ENCODE results near the gene NSRP1.
"Not testable (repeated sequence)": the region's sequence is repeated elsewhere in the genome, so short reads cannot be mapped to it uniquely, and the experiment has no call there.

NSRP1 gene

GRCh38 chr17:30116661-30117551, at the start of gene NSRP1:
NSRP1 (plus strand) TSS chr17:30116816; CDS start chr17:30116844, 28 bp downstream.
- peak; percentile 94 for DNase-seq (ENCODE audit: low read depth)

DNA sequence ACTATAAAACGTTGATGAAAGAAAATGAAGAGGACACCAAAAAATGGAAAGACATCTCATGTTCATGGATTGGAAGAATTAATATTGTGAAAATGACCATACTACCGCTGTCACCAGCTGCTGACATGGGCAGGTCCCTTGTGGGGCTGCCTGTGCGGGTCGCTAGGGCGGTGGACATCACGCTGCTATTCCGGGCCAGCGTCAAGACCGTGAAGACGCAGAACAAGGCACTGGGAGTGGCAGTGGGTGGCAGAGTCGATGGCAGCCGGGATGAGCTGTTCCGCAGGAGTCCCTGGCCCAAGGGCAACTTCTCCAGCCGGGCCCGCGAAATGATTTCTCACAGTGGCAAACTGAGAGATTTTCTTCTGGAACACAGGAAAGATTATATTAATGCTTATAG, 48.2 kb upstream of the NSRP1 start:
- no peak for DNase-seq (ENCODE audit: low read depth)

DNA sequence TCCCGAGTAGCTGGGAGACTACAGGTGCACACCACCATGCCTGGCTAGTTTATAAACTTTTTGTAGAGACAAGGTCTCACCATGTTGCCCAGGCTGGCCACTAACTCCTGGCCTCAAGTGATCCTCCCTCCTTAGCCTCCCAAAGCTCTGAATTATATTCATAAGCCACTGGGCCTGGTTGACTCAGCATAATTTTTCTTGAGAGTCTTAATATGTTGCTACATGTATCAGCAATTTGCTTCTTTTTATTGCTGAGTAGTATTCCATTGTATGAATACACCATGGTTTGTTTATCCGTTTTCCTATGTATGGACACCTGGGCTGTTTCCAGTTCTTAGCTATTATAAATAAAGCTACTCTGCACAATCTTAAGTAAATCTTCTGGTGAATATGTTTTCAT, 42.4 kb upstream of the NSRP1 start:
- no peak for DNase-seq (ENCODE audit: low read depth)

GRCh38 chr17:30074730-30075129, 41.9 kb upstream of the NSRP1 start:
- DNase-seq (ENCODE audit: low read depth), result no peak

GRCh38 chr17:30082773-30083172, 33.8 kb upstream of the NSRP1 start:
- no peak for DNase-seq (ENCODE audit: low read depth)

- DNase-seq (ENCODE audit: low read depth), result no peak
These were observed 31.8 kb upstream of the NSRP1 start for GRCh38 chr17:30084788-30085187.

- no peak for DNase-seq (ENCODE audit: low read depth)
These were observed 29.7 kb upstream of the NSRP1 start for GRCh38 chr17:30086896-30087295.

- DNase-seq (ENCODE audit: low read depth), result not testable (repeated sequence)
These were observed 29.2 kb upstream of the NSRP1 start for GRCh38 chr17:30087431-30087830.

DNA sequence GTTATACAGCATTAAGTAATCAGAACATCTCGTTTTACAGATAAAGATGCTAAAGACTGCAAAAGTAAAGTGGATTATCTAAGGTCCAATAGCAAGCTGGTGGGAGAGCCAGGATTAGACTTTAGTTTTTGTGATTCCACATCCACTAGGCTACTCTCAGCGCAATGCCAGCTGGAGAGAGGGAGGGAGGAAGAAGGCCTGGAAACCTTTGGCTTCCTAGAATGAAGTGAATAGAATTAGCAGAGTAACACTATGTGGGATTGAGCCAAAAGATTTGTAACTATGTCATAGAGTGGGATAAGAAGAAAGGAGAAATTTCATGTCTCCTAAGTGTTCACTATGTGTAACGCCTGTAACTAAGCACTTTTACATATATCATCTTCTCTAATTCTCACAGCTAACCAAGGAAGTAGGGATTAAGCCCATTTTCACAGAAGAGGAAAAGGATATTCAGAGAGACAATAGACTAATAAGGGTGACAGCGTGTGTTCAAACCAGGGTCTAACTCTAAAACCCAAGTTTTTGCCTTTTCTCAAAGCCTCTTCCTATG, 25.4 kb upstream of the NSRP1 start:
- no peak for DNase-seq (ENCODE audit: low read depth)

DNA sequence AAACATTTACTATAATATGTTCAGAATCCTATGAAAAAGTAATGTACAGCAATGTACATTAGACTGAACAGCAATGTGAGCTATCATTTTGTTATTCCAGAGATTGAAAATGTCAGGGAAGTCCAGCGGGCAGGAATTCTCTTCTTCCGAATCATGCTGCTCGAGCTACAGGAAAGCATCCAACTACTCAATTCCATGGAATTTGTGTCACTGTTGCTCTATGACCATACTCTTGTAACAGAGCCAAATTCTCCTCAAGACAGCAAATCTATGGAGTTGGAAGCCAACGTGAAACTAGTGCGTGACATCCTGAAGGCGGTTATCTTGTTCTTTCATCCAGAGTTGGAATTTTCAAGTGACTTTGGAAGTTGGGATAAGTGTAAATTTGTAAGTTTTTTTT, 24.8 kb upstream of the NSRP1 start:
- peak; percentile 52 for DNase-seq (ENCODE audit: low read depth)

GRCh38 chr17:30092886-30093285, 23.7 kb upstream of the NSRP1 start:
- no peak for DNase-seq (ENCODE audit: low read depth)

DNA sequence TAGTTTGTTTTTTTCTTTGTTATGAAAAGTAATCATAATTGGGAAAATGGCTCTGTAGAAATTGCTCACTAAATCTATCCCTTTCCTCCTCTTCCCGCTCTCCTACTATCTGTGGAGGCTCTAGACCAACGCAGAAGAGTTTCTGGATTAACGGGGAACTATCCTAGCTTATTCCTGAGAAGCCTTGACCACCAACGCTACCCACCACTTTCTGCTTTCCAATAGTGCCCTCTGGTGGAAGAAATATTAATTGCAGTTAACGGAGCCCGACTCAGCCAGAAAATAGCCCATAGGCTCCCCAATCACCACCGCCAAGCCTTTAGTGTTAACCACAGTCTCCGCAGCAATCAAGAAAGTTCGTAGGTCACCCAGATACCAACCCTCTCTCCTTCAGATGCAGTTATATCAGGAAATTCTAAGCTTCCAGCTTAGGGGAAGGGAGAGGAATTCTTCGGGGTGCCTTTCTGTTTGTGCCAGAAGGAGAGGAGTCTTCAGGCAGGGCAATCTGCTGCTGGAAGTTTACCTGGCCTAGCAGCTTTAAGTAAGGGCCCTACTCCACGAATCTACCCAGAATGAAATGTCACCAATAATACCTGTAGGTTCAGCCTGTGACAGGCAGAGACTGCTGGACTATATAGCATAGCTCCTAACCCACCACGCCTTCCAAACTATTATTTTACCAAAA, 23.0 kb upstream of the NSRP1 start:
- DNase-seq (ENCODE audit: low read depth), result peak; percentile 22

GRCh38 chr17:30095507-30096244, 20.9 kb upstream of the NSRP1 start:
- peak; percentile 75 for DNase-seq (ENCODE audit: low read depth)

DNA sequence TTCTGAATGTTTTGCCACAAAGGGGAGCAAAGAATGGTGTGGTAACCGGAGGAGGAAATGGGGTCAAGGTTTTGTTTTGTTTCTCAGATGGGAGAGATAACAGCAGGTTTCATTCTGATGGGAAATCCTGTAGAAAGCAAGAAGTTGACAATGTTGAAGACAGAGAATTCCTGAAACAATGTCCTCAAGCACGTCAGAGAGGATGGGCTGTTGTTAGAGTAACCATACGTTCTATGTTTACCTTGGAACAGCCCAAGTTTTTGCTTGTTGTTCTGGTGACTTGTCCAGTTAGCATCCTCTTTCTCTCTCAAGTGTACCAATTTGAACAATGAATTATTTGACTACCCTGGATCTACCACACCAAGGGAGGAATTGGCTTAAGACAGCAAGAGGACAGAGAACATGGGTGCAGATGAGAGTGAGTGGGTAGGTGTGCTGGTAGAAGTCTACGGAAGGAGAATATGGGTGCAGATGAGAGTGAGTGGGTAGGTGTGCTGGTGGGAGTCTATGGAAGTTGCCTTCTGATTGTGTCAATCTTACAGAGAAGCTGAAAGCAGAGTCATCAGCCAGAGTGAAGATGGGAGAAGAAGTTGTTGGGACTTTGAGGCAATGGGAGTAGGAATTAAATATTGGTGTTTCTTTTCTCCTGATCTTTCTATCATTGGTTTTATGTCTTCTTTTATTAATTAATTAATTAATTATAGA, 14.8 kb upstream of the NSRP1 start:
- DNase-seq (ENCODE audit: low read depth), result no peak

GRCh38 chr17:30103921-30104320, 12.7 kb upstream of the NSRP1 start:
- no peak for DNase-seq (ENCODE audit: low read depth)

- peak; percentile 87 for DNase-seq (ENCODE audit: low read depth)
These were observed 11.9 kb upstream of the NSRP1 start for GRCh38 chr17:30104575-30105339.

DNA sequence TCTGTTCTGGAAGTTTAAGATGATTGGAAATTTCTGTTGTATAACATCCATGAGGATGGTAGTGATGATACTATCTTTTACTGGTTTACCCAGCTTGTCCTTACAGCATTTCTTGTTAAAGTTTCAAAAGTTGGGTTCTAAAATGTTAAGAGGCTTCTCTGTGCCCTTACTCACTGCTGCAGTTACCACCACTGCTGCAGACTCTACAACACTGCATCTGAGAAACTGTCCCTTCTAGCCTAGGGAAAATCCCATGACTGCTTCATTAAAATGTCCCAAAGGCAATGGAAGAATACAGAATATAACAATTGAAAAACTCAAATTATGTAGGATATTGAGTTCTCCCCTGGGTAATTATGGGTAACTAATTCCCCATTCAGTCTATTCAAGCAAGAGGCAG, 3.8 kb upstream of the NSRP1 start:
- DNase-seq (ENCODE audit: low read depth), result no peak

DNA sequence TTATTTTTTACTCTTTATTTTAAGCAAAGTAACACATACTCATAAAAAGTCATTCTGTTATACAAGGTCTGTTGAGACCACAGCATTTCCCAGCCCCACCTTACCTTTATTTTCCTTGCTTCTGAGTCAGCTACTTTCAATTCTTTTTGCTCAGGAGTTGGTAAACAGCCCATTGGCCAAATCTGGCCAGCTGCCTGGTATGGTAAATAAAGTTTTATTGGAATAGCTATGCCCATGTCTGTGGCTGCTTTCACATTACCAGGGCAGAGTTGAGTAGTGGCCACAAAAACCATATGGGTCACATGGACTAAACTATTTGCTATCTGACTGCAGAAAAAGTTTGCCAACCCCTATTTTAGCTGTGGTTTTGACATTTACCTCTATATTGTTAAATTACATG, 3.4 kb upstream of the NSRP1 start:
- DNase-seq (ENCODE audit: low read depth), result peak; percentile 13

DNA sequence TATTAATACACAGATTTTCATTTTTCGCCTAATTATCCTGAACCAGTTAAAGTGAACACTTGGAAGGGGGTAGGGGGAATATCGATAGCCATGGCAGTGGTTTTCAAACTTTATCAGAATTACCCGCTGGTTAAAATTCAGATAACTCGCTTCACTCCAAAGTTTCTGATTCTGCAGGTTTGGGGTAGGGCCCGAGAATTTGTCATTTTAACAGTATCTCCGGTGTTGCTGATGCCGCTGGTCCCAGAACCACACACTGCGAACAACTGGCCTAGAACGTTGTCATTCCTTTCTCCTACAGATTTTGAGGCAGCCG, 313 bp upstream of the NSRP1 start:
- DNase-seq (ENCODE audit: low read depth), result no peak

- no peak for DNase-seq (ENCODE audit: low read depth)
These were observed 1.1 kb downstream of the NSRP1 start for GRCh38 chr17:30117675-30118081.

DNA sequence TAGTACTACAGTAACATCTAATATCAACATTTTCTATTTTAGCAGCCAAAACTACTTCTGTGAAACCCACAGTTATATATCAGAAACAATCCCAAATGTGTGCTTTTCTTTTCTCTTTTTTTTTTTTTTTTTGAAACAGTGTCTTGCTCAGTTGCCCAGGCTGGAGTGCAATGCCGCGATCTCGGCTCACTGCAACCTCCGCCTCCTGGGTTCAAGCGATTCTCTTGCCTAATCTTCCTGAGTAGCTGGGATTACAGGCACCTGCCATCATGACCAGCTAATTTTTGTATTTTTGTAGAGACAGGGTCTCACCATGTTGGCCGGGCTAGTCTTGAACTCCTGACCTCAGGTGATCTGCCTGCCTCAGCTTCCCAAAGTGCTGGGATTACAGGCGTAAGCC, 2.0 kb downstream of the NSRP1 start:
- DNase-seq (ENCODE audit: low read depth), result not testable (repeated sequence)

Measured in fibroblast of gingiva (primary cell).